Kidney epithelial cell (primary cell): ENCODE measurements around the gene PARK7. TPM values are rescaled to one million over a fixed set of nuclear protein-coding genes. Genes with fewer than 3 reads are reported as not detected.
"Not testable (repeated sequence)": the region's sequence is repeated elsewhere in the genome, so short reads cannot be mapped to it uniquely, and the experiment has no call there.

Source experiments
- DNase-seq: peaks from one replicate; pipeline ENCODE4 v3.0.0-alpha.2; 2010; ENCODE audit warnings: low read depth
- H3K27me3 ChIP-seq: 2 replicates; pipeline ENCODE4 v1.6.0; 2011; ENCODE audit warnings: low read length; ENCODE audit not compliant: control insufficient read depth, insufficient read depth
- H3K36me3 ChIP-seq: 2 replicates; pipeline ENCODE4 v1.5.1; 2011; ENCODE audit warnings: low read length; ENCODE audit not compliant: control insufficient read depth, insufficient read depth
- H3K4me3 ChIP-seq: 2 replicates; pipeline ENCODE4 v1.5.1; 2011; ENCODE audit warnings: low read depth, mild to moderate bottlenecking, control low read depth, low read length
- CTCF ChIP-seq: IDR thresholded peaks from 2 replicates; pipeline ENCODE4 v1.5.1; 2011; ENCODE audit warnings: mild to moderate bottlenecking, moderate library complexity, low read length, control low read depth, inconsistent platforms; ENCODE audit not compliant: insufficient read depth, poor library complexity, severe bottlenecking
- total RNA-seq: library from RNA; depleted of rRNA; stranded (reverse); fragments of >200 nt; gene quantifications from 2 replicates; pipeline ENCODE4 v1.2.3, GENCODE V29; 2015

Gene PARK7
- total RNA-seq, 1 donor from 2014 or later = 228 TPM

- H3K4me3 ChIP-seq = no peak overlapping the region
- no peaks in the 10 kb centered on the region for H3K27me3 ChIP-seq
- no peaks in the 10 kb centered on the region for H3K36me3 ChIP-seq
- no peak for TF ChIP-seq CTCF
- no peak for DNase-seq
Observed at GRCh38 chr1:7919880-7920279, 41.6 kb upstream of the PARK7 start.

DNA sequence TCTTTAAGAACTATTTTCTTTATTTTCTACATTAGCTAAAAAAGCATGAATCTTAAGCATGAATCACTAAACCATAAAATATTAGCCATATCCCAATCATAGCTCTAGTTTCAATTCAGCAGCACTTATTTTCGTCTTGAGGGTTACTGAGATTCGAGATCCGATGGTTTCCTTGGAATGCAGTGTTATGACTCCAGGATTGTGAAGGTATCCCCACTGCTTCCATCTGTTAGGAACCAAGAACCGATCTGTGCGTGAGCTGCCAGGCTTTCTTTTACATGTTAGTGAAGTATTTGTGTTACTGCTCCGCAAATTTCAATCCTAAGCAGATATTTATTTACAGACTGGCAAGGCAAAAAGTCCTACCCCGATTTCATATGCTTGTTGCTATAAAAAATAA lies 39.7 kb upstream of the PARK7 start:
- H3K4me3 ChIP-seq = no peak overlapping the region
- no peaks in the 10 kb centered on the region for H3K36me3 ChIP-seq
- DNase-seq = no peak
- TF ChIP-seq CTCF = no peak
- no peaks in the 10 kb centered on the region for H3K27me3 ChIP-seq

GRCh38 chr1:7922301-7922700 lies 39.2 kb upstream of the PARK7 start:
- Histone ChIP-seq H3K4me3 (no peak overlapping the region), H3K27me3 (no peaks in the 10 kb centered on the region), H3K36me3 (no peaks in the 10 kb centered on the region)
- DNase-seq = no peak
- TF ChIP-seq CTCF = no peak

DNA sequence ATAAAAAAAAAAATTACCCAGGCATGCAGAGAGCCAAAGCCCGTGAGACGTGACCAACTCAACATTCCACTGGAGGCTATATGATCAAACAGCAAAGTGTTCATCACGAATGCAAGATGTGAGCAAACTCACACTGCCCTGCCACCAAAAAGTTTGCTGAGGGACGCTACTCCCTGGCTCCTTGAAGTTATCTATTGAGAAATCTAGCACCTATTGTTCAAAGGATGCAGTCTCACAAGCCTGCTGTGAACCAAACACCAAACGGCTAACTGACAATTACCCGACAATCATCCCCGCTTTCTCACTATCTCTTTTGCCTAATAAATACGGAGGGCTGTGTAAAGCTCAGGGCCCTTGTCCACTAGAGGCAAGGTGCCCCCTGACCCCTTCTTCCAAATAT lies 34.5 kb upstream of the PARK7 start:
- DNase-seq, H3K36me3 ChIP-seq, H3K4me3 ChIP-seq, H3K27me3 ChIP-seq: not testable (repeated sequence)

GRCh38 chr1:7928247-7928646 lies 33.3 kb upstream of the PARK7 start:
- no peak for TF ChIP-seq CTCF
- Histone ChIP-seq H3K4me3 (no peak overlapping the region), H3K27me3 (no peaks in the 10 kb centered on the region), H3K36me3 (no peaks in the 10 kb centered on the region)
- DNase-seq = no peak

DNA sequence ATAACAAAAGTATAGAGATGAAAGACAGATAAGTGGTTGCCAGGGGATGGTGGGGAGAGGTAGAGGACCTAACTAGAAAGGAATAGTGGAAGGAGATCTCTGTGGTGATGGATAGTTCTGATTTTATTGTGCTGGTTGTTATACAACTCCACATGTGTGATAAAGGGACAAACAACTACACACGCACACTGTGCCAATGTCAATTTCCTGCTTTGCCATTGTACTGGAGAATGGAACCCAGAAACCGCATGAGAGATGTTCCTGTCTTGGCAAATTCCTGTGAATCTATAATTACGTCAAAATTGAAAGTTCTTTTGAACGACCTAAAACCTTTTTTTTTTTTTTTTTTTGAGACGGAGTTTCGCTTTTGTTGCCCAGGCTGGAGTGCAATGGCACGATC lies 31.9 kb upstream of the PARK7 start:
- Histone ChIP-seq H3K27me3 (no peaks in the 10 kb centered on the region), H3K4me3 (no peak overlapping the region), H3K36me3 (no peaks in the 10 kb centered on the region)
- no peak for TF ChIP-seq CTCF
- DNase-seq = no peak
